Ammon's horn (tissue), 1 donor: ENCODE results near the gene CYB5A.
A peak's percentile ranks its signal among the peaks of the same experiment; 100 is the strongest.

Experiments used
- DNase-seq: peaks from one replicate; pipeline ENCODE4 v3.0.0-alpha.2; 2016; ENCODE audit warnings: low spot score

Gene CYB5A

DNA sequence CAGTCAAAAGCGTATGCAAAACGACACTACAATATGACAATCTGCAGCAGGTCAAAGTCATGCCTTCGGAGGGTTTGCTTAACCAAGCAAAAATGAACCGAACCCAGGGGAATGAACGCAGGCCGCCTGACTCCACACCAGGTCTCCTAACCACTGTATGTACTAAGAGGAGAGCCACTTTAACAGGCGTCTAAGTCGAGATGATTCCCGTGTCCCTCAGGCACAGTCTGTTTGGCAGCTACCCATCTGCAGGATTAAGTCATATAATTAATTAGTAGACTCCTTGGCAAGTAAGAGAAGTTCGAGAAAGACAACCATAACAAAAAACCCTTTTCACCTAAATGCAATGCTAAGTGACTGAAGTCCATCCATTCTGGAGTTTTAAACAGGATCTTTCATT, 15.2 kb downstream of the CYB5A start:
- DNase-seq = no peak

DNA sequence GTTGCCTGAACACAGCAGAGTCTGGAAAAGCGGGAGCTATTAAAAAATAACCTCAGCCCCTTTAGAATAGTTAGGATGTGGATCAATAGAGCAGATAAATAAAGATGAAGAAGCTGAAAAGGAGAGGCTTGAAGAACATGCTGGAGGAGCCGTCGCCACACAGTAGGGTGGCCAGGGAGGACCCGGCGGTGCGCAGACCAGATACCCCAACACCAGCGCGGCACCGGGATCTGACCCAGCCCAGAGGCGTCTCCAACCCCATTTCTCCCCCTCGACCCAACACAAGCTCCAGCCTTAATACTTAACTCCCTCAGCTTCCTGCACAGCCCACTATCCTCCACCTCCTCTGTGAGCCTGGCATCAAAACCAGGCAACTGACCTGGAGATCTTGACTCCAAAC, 16.0 kb downstream of the CYB5A start:
- DNase-seq = no peak

DNA sequence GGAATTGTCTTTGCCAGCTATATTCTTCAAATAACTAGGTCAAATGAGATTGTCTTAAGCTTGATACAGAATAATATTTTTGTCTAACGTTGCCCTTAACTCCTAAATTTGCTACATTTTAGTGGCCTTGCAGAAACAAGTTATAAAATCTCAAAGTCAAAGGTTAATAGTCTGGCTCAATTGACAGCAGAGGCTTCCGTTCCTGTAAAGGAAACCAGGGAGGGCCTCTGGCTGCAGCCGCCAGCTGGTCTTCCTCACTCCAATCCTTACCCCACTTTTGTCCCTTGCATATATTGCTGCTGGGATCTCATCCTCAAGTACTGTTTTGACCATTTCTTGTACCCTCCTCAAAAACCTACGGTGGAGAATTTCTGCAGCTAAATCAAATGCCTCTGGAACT, 17.1 kb downstream of the CYB5A start:
- no peak for DNase-seq

DNA sequence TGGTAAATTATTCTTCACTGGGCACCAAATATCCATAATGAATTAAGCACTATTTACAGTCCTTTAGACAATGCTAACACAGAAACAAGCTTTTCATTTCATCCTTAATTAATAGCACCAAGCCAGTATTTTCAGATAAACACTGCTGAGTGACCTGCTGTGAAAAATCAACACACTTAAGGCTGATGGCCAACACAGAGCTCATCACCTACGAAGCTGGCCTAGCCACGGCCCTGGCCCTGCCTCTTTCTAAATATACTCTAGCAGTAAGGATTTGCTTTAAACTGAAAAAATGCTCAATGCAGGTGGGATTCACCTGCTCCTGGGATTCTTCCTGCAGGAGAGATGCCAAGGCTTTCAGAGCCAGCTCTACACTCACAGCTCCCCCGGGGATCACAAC, 18.4 kb downstream of the CYB5A start:
- no peak for DNase-seq

DNA sequence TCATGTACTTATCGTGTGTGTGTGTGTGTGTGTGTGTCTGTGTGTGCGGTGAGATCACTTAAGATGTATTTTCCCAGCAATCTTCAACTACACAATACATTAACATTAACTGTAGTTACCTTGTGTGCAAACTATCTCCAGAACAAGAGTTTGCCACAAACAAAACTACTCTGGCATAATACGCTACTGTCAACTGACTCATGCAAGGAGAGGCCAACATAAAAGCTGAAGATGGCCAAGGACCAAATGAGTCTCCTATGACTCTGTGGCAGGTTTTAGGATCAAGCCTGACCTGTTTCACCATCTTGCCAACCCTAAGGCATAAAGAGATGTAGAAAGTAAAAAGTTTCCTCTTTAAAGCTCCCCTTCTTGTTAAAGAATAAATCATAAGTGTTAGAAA, 20.1 kb downstream of the CYB5A start:
- DNase-seq = no peak

DNA sequence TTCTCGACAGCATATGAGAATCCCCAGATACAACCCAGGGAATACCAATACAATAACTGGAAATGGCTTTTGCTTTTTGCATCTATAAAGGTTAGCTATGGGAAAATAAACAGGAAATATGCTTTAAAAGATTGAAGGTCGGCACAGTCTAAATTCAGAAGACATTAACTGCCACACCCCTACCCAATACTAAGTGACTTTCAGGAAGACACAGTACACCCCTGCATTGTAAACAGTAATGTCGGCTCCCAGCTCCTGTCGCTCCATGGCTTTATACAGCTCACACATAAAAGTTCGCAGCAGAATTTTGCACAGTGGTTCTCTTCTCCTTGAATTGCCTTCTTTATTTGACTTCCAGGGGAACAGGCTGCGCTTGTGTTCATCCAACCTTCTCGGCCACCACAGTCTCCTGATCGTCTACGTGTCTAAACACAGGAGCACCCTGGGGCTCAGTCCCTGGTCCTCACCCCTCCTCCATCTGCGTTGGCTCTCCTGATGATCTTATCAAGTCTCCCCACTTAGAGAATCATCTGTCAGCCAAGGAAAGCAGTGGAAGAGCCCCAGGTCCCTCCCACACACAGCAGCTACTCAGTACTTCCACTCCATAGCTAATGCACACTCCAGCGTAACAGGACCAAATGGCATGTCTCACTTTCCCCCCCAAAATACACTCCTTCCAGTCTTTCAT, 22.7 kb downstream of the CYB5A start:
- DNase-seq = peak; percentile 42

DNA sequence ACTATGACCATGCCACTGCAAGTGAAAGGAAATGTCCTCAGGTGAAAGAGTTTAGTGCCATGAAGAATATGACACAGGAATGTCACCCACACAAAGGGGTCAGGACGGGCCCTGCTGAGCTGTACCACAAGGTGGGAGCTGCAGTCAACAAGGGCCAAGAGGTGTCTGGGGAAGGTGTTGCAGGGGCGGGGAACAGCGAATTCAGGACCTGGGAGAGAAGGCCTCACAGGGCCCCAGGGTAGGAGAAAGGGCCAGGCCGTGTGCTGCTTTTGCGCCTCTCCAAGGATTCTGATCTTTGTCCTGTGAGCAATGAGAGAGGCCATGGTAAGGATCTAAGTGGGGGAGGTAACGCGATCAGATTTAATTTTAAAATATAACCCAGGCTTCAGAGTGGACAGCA, 23.6 kb downstream of the CYB5A start:
- no peak for DNase-seq

DNA sequence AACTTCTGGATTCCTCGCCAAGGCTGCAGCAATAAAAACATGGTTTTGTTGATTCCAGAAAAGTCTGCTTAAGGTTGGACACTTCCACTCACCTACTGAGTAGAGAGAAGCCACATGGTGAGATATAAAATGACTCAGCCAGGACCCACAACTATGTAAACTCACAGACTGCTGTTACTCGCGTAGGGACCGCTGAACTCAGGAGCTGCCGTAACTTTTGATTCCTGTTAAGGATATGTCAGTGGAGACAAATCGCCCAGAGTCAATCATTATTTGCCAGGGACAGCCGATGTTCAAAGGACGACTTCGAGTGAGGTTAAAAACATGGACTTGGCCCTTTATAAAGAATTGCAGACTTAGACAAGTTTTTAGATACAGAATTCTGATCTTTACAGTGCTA, 25.6 kb downstream of the CYB5A start:
- DNase-seq = no peak

DNA sequence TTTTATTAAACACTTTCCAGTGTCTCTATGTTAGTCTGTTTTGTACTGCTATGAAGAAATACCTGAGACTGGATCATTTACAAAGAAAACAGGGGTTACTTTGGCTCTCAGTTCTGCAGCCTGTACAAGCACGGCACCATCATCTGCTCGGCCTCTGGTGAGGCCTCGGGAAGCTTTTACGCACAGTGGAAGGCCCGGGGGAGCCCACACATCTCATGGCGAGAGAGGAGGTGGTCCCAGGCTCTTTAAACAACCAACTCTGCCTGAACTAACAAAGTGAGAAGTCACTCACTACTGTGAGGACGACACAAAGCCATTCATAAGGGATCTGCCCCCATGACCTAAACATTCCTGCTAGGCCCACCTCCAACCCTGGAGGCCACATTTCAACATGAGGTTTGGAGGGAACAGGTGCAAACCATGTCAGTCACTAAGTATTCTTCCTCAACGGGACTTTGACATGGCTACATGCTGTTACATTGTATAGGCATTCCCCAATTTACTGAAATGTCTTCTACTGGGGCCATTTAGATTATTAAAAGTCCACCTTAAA, 26.1 kb downstream of the CYB5A start:
- no peak for DNase-seq

DNA sequence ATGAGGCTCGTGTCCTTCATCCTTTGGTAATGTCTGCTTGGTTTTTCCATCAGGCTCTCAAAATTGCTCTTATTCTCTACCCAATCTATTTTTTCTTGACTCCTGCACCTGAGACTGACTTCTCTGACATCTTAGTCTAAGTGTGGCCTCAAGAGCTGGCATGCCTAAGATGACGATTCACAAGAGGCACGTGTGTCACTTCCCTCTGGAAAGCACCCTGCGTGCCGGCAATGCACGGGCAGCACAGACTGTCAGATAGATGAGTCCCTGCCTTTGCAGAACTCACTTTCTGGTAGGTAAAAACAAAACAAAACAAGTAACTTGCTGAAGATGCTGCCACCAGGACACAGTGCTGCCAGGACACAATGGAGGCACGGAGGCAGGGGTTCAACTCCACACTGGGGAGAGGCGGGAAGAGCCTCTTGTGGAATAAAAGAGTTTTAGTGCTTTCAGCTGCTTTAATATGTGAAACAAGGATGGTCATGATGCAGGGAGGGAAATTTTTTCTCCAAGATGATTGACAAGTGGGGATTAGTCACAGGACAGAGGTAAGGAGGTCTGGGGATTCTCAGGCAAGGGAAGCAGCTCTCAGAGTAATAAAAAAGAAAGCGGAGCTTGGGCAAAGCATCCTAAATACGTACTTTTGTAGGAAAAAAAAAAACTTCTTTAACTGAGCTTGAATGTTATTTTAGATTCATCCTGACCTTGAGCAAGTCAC, 27.3 kb downstream of the CYB5A start:
- no peak for DNase-seq

DNA sequence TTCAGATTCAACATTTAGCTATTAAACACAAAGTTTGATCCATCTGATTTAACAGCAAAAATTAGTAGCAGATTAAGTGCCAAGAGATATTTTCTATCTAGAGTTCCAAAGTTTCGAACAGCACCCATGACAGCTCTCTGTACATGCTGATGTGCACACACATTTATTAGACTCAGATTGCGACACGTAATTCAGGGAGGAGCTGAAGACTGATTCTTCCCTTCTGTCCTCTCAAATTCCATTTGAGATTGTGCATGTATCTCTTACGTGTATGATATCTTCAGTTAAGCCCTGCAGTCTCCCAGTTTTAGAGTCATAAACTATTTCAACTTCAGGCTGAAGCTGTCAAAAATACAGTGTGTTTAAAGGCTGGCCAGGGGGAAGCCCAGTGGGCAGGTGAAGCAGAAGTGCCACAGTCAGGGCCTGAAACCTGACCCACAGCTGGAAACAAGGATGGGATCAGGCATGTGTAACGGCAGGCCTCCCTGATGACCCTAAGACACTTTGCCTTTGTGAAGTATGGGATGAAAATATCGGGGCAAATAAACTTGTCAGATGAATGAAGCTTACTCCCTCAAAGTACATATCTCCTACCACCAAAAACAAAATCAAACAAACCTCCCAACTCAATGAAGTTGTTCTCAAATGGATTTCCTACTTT, 30.6 kb downstream of the CYB5A start:
- no peak for DNase-seq

DNA sequence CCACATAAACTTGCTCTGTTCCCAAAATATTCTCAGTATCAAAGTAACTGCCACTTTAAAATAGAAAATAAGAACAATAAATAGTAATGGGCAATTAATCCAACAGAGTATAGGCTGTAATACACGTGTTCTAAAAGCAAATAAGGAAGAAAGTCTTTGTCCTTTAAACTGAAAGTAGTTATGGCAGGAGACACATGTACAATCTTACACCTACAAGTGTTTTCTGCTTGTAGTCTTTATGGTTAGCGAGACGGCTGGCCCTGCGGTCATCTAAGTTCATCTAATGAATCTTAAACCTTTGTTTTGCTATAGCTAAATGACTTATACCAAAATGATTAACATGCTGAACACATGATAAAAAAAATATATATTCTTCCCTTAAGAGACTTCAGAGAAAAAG, 32.4 kb downstream of the CYB5A start:
- DNase-seq = no peak

DNA sequence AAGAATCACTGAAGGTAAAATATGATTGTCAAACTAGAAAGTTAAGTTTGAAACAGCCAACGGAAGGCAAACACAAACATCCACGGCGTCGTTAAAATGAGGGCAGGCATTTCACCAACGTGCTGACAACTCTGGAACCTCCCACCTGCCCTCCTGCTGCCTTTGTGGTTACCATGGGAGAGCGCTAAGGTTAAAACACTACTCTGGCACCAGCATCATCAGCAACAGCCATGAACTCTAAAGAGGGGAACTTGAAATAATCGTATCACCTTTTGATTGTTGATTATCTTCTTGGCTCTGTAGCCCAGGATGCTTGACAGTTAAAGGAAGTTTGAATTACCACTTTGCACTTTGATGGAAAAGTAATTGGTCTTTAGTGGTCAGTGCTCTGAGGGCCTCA, 34.7 kb downstream of the CYB5A start:
- DNase-seq = no peak

DNA sequence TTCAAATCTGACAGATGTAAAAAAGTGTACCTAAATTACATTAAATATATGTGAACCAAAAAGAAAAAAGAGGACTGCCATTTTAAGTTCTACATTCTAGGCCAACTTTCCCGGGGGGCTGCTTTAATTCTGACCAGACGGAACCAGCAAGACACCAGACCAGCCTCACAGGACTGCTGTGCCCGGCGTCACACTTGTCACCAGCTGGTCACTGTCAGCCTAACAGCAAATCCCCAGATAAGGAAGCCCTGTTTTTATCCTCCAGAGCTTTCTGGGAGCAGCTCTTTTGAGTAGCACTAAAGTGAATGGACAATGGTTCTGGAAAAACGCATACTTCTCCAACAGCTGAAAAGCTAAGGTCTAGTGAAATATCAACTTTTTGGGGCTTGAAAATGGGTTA, 35.6 kb downstream of the CYB5A start:
- DNase-seq = no peak

DNA sequence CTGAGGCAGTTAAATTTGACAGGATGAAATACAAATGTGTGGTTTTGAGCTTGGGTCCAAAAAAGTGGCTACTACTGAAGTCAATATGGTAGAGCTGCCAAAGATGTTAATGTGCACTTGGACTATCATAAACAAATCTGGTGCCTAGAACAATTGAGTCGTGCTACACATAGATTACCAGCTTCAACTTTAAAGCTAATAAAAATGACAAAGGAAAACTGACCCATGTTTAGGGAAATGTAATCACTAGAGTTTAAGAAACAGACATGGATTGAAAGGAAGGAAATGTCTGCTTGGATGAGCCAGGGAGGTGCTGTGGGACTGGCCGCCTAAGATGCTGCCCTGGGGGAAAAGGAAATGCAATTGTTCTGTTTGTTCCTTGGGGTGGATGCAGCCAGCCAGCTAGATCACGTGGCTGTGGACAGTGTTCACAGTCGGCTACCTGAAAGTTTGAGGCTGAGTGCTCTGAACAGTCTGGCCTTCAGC, 36.6 kb downstream of the CYB5A start:
- DNase-seq = no peak

DNA sequence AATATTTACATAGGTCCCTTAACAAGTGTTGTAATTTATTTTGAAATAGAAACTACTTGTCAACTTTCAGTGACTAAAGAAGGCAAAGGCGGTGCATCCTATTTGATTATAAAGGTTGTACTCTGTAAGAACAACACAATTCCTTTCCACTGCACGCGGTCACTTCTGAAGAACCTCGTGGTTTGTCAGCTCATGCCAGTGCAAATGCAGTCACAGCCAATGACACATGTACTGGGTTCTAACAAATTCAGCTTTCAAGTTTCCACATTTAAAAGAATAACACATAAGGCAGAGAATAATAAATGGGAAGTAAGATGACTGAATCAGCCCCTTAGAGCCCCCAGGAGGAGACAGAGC, 39.7 kb downstream of the CYB5A start:
- DNase-seq = no peak

DNA sequence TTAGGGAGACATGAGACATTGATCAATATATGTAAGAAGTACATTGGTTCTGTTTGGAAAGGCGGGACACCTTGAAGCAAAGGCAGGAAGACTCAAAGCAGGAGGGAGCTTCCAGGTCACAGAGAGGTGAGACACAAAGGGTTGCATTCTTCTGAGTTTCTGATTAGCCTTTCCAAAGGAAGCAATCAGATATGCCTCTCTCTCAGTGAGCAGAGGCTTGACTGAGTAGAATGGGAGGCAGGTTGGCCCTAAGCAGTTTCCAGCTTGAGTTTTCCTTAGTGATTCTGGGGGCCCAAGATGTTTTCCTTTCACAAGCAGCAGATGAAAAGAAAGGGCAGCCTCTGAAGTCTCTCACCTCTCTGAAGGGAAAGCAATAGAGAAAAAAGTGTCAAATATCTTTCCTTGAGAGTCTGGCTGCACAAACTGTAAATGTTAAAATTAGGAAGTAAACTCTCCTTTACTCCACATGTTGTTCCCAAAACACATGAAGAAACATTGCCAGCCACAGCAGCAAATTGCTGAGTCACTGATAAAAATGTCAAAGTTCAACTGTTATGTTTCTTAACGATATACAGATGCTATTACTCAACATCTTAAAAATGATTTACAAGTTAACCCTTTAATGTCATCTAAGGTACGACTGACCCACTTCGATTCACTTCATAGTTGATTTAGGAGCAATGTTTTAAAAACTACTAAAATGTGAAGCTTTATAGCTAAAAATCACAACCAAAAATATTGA, 40.3 kb downstream of the CYB5A start:
- DNase-seq = no peak

DNA sequence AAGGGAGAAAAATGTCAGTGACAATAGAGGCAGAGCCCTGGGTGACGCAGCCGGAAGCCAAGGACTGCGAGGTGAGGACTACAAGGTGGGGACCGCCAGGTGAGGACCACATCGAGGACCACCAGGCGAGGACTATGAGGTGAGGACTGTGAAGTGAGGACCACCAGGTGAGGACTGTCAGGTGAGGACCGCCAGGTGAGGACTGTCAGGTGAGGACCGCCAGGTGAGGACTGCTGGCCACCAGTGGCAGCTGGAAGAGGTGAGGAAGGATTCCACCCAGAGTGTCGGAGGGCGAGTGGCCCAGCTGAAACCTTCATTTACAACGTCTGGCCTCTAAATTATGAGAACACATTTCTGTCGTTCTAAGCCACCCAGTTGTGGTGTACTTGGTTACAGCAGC, 41.6 kb downstream of the CYB5A start:
- DNase-seq = no peak

DNA sequence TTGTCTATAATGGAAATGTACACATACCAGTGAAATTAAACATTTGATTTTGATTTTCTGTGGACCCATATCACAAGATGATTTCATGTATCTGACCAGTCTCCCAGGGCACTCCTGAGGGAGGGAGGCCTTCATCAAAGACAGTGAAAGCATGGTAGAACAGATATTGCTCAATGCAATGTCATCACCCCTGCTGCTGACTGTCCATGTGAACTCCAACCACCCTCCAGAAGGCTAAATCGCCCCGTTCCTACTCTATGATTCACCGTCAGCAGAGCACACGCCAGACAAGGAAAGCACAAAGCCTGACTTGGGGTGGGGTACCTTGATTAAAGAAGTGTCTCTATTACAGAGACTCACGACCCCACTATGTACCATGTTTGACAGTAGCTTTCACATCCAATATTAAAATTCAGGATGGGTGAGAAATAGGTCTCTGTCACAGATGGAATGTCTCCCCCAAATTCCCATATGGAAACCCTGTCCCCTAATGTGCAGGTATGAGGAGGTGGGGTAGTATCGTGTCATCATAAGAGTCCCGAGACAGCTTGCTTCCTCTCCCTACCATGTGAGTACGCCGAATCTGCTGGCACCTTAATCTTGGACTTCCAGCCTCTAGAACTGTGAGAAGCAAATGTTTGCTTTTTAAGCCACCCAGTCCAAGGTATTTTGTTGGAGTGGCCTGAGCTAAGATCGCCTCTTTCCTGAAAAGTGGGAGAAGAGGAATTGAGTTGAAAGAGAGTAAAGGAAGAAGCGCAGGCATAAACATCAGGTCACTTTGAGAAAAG, 42.4 kb downstream of the CYB5A start:
- DNase-seq = no peak

DNA sequence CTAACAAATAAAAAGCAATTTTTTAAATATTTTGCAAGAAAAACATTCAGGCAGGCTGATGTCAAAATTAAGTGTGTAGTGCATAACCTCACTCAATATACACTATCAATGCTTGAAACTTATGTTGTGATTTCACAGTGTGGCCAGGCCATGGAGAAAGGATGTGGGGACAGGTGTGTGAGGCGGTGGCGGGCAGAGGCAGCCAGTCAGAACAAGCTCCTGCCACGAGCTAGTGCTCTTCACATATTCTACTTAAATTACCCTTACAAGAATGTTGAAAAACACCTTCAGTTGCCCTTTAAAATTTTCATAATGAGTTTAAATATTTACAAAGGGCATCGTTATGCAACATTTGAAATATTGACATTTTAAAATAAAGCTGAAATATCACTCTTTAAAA, 43.2 kb downstream of the CYB5A start:
- DNase-seq = no peak

DNA sequence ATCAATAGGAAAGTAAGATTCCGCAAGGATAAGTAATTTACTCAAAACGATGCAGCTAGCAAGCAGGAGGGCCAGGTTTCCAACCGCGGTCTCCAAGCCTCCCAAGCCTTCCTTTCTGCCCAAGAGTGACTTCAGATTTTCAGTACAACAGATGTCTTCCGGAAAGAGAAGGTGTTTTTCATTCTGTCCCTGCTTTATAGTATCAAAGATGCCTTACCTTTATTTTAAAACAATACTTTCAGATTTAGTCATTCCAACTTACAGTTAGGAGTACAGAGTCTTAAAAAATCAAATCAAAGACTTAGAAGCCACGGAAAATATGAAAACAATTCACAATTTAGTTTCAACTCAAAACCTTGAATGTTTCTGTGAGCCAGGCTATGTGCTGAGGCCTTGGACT, 43.6 kb downstream of the CYB5A start:
- DNase-seq = no peak

DNA sequence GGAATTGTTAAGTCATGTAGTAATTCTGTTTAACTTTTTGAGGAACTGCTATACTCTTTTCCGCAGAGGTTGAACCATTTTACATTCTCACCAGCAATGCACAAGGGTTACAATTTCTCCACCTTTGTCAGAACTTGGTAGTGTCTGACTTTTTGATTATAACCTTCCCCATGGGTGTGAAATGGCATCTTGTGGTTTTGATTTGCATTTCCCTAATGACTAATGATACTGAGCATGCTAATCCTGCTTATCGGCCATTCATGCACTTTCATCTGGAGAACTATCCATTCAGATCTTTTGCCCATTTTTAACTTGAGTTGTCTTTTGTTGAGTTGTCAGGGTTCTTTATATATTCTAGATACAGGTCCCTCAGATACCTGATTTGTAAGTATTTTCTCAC, 47.2 kb downstream of the CYB5A start:
- no peak for DNase-seq
